A673 (cell line): ENCODE data around the gene KIT. TPM values are rescaled to one million over a fixed set of nuclear protein-coding genes. Genes with fewer than 3 reads are reported as not detected.

Experiments used
- BruUV-seq: library from RNA; stranded (reverse); fragments of 400-500 nt; replicated peaks from 2 replicates; lab custom pipeline; 2021; lab: Mats Ljungman, UMichigan
- CTCF ChIA-PET: fragments of 300-600 bp; sonication (Branson Sonifier 250); formaldehyde crosslinking; loops from one replicate; lab custom pipeline; 2022; ENCODE audit warnings: antibody characterized with exemption; lab: Charles Lee
- POLR2A ChIA-PET: fragments of 300-600 bp; sonication (Branson Sonifier 250); formaldehyde crosslinking; loops from one replicate; lab custom pipeline; 2022; ENCODE audit warnings: antibody characterized with exemption; ENCODE audit not compliant: low non-redundant PET; lab: Charles Lee
- DNase-seq: peaks from one replicate; pipeline ENCODE4 v3.0.0-alpha.2; 2015; ENCODE audit warnings: low spot score
- H3K27ac ChIP-seq: fragments of 200-600 bp; sonication (generic); 2 replicates; pipeline ENCODE4 v1.5.1; 2016; ENCODE audit warnings: mixed run types, low read depth, mild to moderate bottlenecking, mixed read lengths, antibody characterized with exemption, low read length; ENCODE audit not compliant: poor library complexity, severe bottlenecking
- H3K27me3 ChIP-seq: fragments of 200-600 bp; sonication (generic); replicated peaks from 2 replicates; pipeline ENCODE4 v1.6.1; 2017; ENCODE audit warnings: mixed run types, low read depth, mild to moderate bottlenecking, mixed read lengths, antibody characterized with exemption, low read length; ENCODE audit not compliant: insufficient read depth, poor library complexity
- H3K36me3 ChIP-seq: fragments of 200-600 bp; sonication (generic); 2 replicates; pipeline ENCODE4 v1.6.1; 2016; ENCODE audit warnings: mixed run types, mild to moderate bottlenecking, mixed read lengths, antibody characterized with exemption, low read length; ENCODE audit not compliant: insufficient read depth, poor library complexity, severe bottlenecking
- H3K4me1 ChIP-seq: fragments of 200-600 bp; sonication (generic); 2 replicates; pipeline ENCODE4 v1.6.1; 2017; ENCODE audit warnings: mixed run types, mild to moderate bottlenecking, mixed read lengths, antibody characterized with exemption, low read length; ENCODE audit not compliant: insufficient read depth, poor library complexity, severe bottlenecking
- H3K4me3 ChIP-seq: fragments of 200-600 bp; sonication (generic); 2 replicates; pipeline ENCODE4 v1.5.1; 2016; ENCODE audit warnings: low read depth, mixed run types, mild to moderate bottlenecking, mixed read lengths, low read length; ENCODE audit not compliant: poor library complexity, severe bottlenecking
- H3K9me3 ChIP-seq: fragments of 200-600 bp; sonication (generic); 2 replicates; pipeline ENCODE4 v1.6.1; 2016; ENCODE audit warnings: mixed run types, low read depth, mild to moderate bottlenecking, mixed read lengths, antibody characterized with exemption, low read length; ENCODE audit not compliant: poor library complexity, severe bottlenecking
- EZH2 ChIP-seq: fragments of 200-600 bp; sonication (generic); IDR thresholded peaks from 2 replicates; pipeline ENCODE4 v1.6.1; 2017; ENCODE audit warnings: borderline replicate concordance, low read depth, mild to moderate bottlenecking, mixed read lengths, antibody characterized with exemption, low read length; ENCODE audit not compliant: poor library complexity, severe bottlenecking
- intact Hi-C: fragments of 100-400 bp; cut with micrococcal nuclease; formaldehyde crosslinking; loops from one replicate; pipeline ENCODE4 v1.10.0; 2022; ENCODE audit not compliant: unreplicated experiment
- total RNA-seq: library from RNA; stranded (reverse); gene quantifications from 2 replicates; pipeline ENCODE4 v1.2.3, GENCODE V29; 2021
- TF ChIP-seq, protein P1 (sequence below): fragments of 300-800, 200-600 bp; sonication (generic); conservative IDR thresholded peaks from 2 replicates; pipeline ENCODE4 v1.5.1; 2017; ENCODE audit warnings: low read depth, mild to moderate bottlenecking, antibody characterized with exemption, low read length, moderate library complexity, mixed read lengths

KIT gene
- total RNA-seq, 1 experiment from 2014 or later = 9.5 TPM

DNA sequence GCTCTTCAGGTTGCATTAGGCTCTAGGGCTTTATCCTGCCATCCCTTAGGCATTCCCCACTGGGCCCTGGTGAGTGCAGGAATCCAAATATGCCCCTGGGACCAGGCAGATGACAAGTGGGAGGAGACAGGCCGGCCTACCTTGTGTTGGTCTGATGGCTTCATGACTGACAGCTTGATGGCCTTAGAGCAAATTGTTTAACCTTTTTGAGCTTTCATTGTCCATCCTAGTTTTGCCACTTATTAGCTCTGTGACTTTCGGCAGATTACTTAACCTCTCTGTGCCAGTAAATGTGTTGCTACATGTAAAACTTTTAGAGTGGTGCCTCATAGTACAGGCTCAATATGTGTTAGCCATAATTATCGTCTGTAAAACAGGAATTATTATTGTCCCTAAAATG, 4.4 kb downstream of the KIT start:
- CTCF ChIA-PET = no interaction called here
- H3K4me3 ChIP-seq = no peak overlapping the region
- intact Hi-C loops = no loop called here
- TF ChIP-seq EZH2 = no peak
- no peaks in the 10 kb centered on the region for H3K9me3 ChIP-seq
- H3K27ac ChIP-seq = no peak overlapping the region
- no peak for DNase-seq
- no peaks in the 10 kb centered on the region for H3K27me3 ChIP-seq
- BruUV-seq = no TSS peak
- POLR2A ChIA-PET = no interaction called here
- H3K4me1 ChIP-seq = peaks cover 28% of the 10 kb centered on the region
- no peaks in the 10 kb centered on the region for H3K36me3 ChIP-seq

GRCh38 chr4:54662901-54663585, 5.3 kb downstream of the KIT start:
- no TSS peak for BruUV-seq
- ChIA-PET POLR2A (interaction anchor here (0.6 kb wide), 3 partner anchors 40 to 290 kb away, joined by 3 to 4 read pairs (median 4); no protein-coding TSS in a partner anchor), CTCF (interaction anchor here (0.7 kb wide), 1 partner anchor 62 kb away, joined by 7 read pairs; no protein-coding TSS in a partner anchor)
- no peak overlapping the region for H3K27ac ChIP-seq
- DNase-seq = peak; percentile 79
- TF ChIP-seq, protein P1, sequence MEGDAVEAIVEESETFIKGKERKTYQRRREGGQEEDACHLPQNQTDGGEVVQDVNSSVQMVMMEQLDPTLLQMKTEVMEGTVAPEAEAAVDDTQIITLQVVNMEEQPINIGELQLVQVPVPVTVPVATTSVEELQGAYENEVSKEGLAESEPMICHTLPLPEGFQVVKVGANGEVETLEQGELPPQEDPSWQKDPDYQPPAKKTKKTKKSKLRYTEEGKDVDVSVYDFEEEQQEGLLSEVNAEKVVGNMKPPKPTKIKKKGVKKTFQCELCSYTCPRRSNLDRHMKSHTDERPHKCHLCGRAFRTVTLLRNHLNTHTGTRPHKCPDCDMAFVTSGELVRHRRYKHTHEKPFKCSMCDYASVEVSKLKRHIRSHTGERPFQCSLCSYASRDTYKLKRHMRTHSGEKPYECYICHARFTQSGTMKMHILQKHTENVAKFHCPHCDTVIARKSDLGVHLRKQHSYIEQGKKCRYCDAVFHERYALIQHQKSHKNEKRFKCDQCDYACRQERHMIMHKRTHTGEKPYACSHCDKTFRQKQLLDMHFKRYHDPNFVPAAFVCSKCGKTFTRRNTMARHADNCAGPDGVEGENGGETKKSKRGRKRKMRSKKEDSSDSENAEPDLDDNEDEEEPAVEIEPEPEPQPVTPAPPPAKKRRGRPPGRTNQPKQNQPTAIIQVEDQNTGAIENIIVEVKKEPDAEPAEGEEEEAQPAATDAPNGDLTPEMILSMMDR = no peak
- TF ChIP-seq EZH2 = no peak
- H3K9me3 ChIP-seq = no peaks in the 10 kb centered on the region
- H3K4me1 ChIP-seq = peaks cover 28% of the 10 kb centered on the region
- H3K36me3 ChIP-seq = no peaks in the 10 kb centered on the region
- intact Hi-C loops = no loop called here
- no peaks in the 10 kb centered on the region for H3K27me3 ChIP-seq
- no peak overlapping the region for H3K4me3 ChIP-seq

GRCh38 chr4:54664400-54664799, 6.6 kb downstream of the KIT start:
- ChIA-PET POLR2A (no interaction called here), CTCF (no interaction called here)
- TF ChIP-seq, protein P1 = no peak
- TF ChIP-seq EZH2 = no peak
- BruUV-seq = no TSS peak
- no peak for DNase-seq
- intact Hi-C loops = no loop called here
- Histone ChIP-seq H3K4me1 (peaks cover 28% of the 10 kb centered on the region), H3K9me3 (no peaks in the 10 kb centered on the region), H3K4me3 (no peak overlapping the region), H3K36me3 (no peaks in the 10 kb centered on the region), H3K27ac (no peak overlapping the region), H3K27me3 (no peaks in the 10 kb centered on the region)
